Fibroblast of lung (primary cell): ENCODE results near the gene PRDX6. TPM values are rescaled to one million over a fixed set of nuclear protein-coding genes. Genes with fewer than 3 reads are reported as not detected.
A peak's percentile ranks its signal among the peaks of the same experiment; 100 is the strongest.
"Not testable (repeated sequence)": the region's sequence is repeated elsewhere in the genome, so short reads cannot be mapped to it uniquely, and the experiment has no call there.

Experiments used
- DNase-seq, 2 donors: peaks; one replicate each; pipeline versions ENCODE4 v3.0.0 to v3.0.0-alpha.2; 2010; ENCODE audit warnings: low read depth in 2 of 2
- H2AFZ ChIP-seq: 2 replicates; pipeline ENCODE4 v1.5.1; 2012; ENCODE audit warnings: low read length, control low read depth, inconsistent platforms
- H3K27ac ChIP-seq: 2 replicates; pipeline ENCODE4 v1.5.1; 2011; ENCODE audit warnings: low read length, control low read depth; ENCODE audit not compliant: insufficient read depth
- H3K27me3 ChIP-seq: 2 replicates; pipeline ENCODE4 v1.5.1; 2011; ENCODE audit warnings: mild to moderate bottlenecking, low read length; ENCODE audit not compliant: control insufficient read depth, insufficient read depth
- H3K36me3 ChIP-seq: 2 replicates; pipeline ENCODE4 v1.5.1; 2011; ENCODE audit warnings: low read length; ENCODE audit not compliant: control insufficient read depth, insufficient read depth
- H3K4me1 ChIP-seq: 2 replicates; pipeline ENCODE4 v1.5.1; 2011; ENCODE audit warnings: low read length; ENCODE audit not compliant: control insufficient read depth, insufficient read depth; ENCODE audit errors: extremely low read depth
- H3K4me2 ChIP-seq: 2 replicates; pipeline ENCODE4 v1.5.1; 2011; ENCODE audit warnings: low read length, control low read depth; ENCODE audit not compliant: insufficient read depth; ENCODE audit errors: extremely low read depth
- H3K4me3 ChIP-seq, 4 experiments: fragments of 200-600 bp in 1 of 4; sonication (generic) in 1 of 4; replicated peaks in 1 of 4; 2 replicates each; pipeline ENCODE4 v1.5.1; 2011 to 2016; ENCODE audit warnings: low read length in 4 of 4, low read depth in 3 of 4, mild to moderate bottlenecking in 3 of 4, control low read depth in 2 of 4, inconsistent platforms in 1 of 4, mixed read lengths in 1 of 4; ENCODE audit not compliant: insufficient read depth in 1 of 4; ENCODE audit errors: control extremely low read depth in 1 of 4
- H3K79me2 ChIP-seq: 2 replicates; pipeline ENCODE4 v1.5.1; 2012; ENCODE audit warnings: mild to moderate bottlenecking, low read length, inconsistent platforms; ENCODE audit not compliant: control insufficient read depth, insufficient read depth
- H3K9ac ChIP-seq: 2 replicates; pipeline ENCODE4 v1.5.1; 2011; ENCODE audit warnings: mild to moderate bottlenecking, low read length, control low read depth; ENCODE audit not compliant: insufficient read depth
- H3K9me3 ChIP-seq: 2 replicates; pipeline ENCODE4 v1.5.1; 2012; ENCODE audit warnings: low read depth, low read length; ENCODE audit not compliant: control insufficient read depth, insufficient read depth
- H4K20me1 ChIP-seq: 2 replicates; pipeline ENCODE4 v1.5.1; 2011; ENCODE audit warnings: low read length; ENCODE audit not compliant: control insufficient read depth, insufficient read depth; ENCODE audit errors: extremely low read depth
- EZH2 ChIP-seq: IDR thresholded peaks from 2 replicates; pipeline ENCODE4 v1.5.1; 2012; ENCODE audit warnings: low read length, control low read depth, mild to moderate bottlenecking; ENCODE audit errors: missing control alignments
- polyA plus RNA-seq, 2 donors: library from polyadenylated mRNA; depleted of rRNA in 1 of 2; stranded (reverse) in 1 of 2; unstranded in 1 of 2; fragments of >200 nt; gene quantifications; 2 replicates each; pipeline ENCODE4 v1.2.1, GENCODE V29; 2011 to 2012; ENCODE audit warnings: missing spikeins in 1 of 2
- total RNA-seq: library from RNA; depleted of rRNA; stranded (reverse); fragments of >200 nt; gene quantifications from 2 replicates; pipeline ENCODE4 v1.2.1, GENCODE V29; 2014
- TF ChIP-seq, protein P1 (sequence below), 2 donors: IDR thresholded peaks in 1 of 2; conservative IDR thresholded peaks in 1 of 2; 1 replicate in 1 of 2; 2 replicates in 1 of 2; pipeline ENCODE4 v1.5.1; 2011 to 2012; ENCODE audit warnings: low read length in 2 of 2, control low read depth in 1 of 2, inconsistent platforms in 1 of 2, low read depth in 1 of 2, mild to moderate bottlenecking in 1 of 2

The PRDX6 gene
- total and polyA plus RNA-seq, 2 donors (not counting 1 experiment from before 2014, with no cell fraction given) = 183 to 384 TPM

DNA sequence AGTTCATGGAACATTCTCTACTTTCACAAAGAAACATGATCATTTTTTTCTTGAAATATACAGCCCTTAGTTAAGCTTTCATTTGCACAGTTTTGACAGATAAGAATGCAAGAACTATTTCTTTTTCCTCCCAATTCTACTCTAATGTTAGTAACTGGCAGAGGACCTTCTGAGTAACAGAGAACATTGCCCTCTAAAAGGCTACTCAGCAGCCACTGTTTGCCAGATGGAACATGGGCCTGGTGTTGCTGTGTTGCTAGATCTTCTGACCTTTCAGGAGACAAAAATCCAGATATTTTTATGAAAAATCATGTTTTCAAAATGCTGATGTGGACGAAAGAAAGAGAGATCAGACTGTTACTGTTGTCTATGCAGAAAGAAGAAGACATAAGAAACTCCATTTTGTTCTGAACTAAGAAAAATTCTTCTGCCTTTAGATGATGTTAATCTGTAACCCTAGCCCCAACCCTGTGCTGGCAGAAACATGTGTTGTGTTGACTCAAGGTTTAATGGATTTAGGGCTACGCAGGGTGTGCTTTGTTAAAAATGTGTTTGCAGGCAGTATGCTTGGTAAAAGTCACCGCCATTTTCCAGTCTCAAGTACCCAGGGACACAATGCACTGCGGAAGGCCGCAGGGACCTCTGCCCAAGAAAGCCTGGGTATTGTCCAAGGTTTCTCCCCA is 2.9 kb upstream of the PRDX6 start:
- Histone ChIP-seq H3K36me3 (no peaks in the 10 kb centered on the region), H3K27ac (no peak overlapping the region), H3K27me3 (no peaks in the 10 kb centered on the region), H2AFZ (no peak overlapping the region), H4K20me1 (no peaks in the 10 kb centered on the region), H3K4me3 (peak overlapping the region in 1 of 4 experiments; percentile 25), H3K9ac (no peak overlapping the region), H3K79me2 (peaks cover 24% of the 10 kb centered on the region), H3K9me3 (no peaks in the 10 kb centered on the region), H3K4me1 (peaks cover 9% of the 10 kb centered on the region), H3K4me2 (peak overlapping the region; percentile 46)
- no peak for TF ChIP-seq EZH2
- TF ChIP-seq, protein P1, sequence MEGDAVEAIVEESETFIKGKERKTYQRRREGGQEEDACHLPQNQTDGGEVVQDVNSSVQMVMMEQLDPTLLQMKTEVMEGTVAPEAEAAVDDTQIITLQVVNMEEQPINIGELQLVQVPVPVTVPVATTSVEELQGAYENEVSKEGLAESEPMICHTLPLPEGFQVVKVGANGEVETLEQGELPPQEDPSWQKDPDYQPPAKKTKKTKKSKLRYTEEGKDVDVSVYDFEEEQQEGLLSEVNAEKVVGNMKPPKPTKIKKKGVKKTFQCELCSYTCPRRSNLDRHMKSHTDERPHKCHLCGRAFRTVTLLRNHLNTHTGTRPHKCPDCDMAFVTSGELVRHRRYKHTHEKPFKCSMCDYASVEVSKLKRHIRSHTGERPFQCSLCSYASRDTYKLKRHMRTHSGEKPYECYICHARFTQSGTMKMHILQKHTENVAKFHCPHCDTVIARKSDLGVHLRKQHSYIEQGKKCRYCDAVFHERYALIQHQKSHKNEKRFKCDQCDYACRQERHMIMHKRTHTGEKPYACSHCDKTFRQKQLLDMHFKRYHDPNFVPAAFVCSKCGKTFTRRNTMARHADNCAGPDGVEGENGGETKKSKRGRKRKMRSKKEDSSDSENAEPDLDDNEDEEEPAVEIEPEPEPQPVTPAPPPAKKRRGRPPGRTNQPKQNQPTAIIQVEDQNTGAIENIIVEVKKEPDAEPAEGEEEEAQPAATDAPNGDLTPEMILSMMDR (conservative IDR thresholded peaks at IDR 0.05 in 1 of 2, IDR thresholded peaks at IDR 0.05 in 1 of 2; ENCODE audit: low read depth in 1 of 2, low read length in 2 of 2) = no peak
- no peak for DNase-seq

DNA sequence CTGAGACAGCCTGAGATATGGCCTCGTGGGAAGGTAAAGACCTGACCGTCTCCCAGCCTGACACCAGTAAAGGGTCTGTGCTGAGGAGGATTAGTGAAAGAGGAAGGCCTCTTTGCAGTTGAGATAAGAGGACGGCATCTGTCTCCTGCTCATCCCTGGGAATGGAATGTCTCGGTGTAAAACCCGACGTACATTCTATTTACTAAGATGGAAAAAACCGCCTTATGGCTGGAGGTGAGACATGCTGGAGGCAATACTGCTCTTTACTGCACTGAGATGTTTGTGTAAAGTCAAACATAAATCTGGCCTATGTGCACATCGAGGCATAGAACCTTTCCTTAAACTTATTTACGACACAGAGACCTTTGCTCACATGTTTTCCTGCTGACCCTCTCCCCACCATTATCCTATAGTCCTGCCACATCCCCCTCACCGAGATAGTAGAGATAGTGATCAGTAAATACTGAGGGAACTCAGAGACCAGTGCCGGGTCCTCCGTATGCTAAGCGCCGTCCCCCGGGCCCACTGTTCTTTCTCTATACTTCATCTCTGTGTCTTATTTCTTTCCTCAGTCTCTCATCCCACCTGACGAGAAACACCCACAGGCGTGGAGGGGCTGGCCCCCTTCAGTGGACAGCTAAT is 2.2 kb upstream of the PRDX6 start:
- peaks cover 31% of the 10 kb centered on the region for H3K79me2 ChIP-seq
- peak overlapping the region in 3 of 4 experiments; percentile 66 to 77 (median 71) for H3K4me3 ChIP-seq
- H3K9ac ChIP-seq, H3K36me3 ChIP-seq, H2AFZ ChIP-seq, H3K4me1 ChIP-seq, H4K20me1 ChIP-seq, H3K27me3 ChIP-seq, DNase-seq, H3K9me3 ChIP-seq: not testable (repeated sequence)
- peak overlapping the region; percentile 97 for H3K4me2 ChIP-seq
- H3K27ac ChIP-seq = peak overlapping the region; percentile 84

DNA sequence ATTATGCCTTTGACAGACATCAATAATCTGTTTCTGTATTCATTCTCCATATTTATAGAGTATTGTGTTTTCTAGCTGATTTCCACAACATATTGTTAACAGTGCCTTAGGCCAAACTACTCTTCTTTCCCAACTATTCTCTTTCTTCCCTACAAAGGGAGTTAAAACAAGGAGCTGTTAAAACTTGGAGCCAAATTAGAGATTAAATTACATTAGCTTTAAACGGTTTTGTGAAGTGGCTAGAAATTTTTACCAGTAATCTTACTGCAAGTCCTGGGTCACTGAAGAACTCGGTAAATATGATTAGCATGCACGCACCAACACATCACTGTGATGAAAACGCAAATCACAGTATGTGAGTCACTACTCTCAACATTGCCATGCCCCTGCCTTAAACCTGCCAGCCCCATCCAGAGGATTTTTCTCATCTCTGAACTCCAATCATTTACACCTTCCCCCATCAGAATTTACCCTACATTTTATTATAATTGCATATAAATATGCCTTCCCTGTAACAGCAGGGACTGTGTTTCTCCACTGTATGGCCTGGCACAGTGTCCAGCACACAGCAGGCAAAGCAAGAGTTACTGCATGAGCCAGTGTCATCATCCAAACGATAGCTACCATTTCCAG is 1.5 kb upstream of the PRDX6 start:
- no peaks in the 10 kb centered on the region for H3K36me3 ChIP-seq
- peak overlapping the region; percentile 66 to 77 (median 71) for H3K4me3 ChIP-seq
- TF ChIP-seq EZH2 = no peak
- TF ChIP-seq, protein P1 (conservative IDR thresholded peaks at IDR 0.05 in 1 of 2, IDR thresholded peaks at IDR 0.05 in 1 of 2; ENCODE audit: low read depth in 1 of 2, low read length in 2 of 2) = no peak
- H3K9me3 ChIP-seq = no peaks in the 10 kb centered on the region
- no peak overlapping the region for H2AFZ ChIP-seq
- H3K79me2 ChIP-seq = peaks cover 37% of the 10 kb centered on the region
- peak overlapping the region; percentile 97 for H3K4me2 ChIP-seq
- no peaks in the 10 kb centered on the region for H4K20me1 ChIP-seq
- no peak overlapping the region for H3K9ac ChIP-seq
- peak; percentile 80 to 83 for DNase-seq
- H3K27ac ChIP-seq = peak overlapping the region; percentile 84
- H3K27me3 ChIP-seq = no peaks in the 10 kb centered on the region
- peaks cover 12% of the 10 kb centered on the region for H3K4me1 ChIP-seq
